KMS-11 (cell line): ENCODE measurements around the gene EEA1.

ENCODE experiments used
- H2AFZ ChIP-seq: fragments of 200-600 bp; sonication (generic); 2 replicates; pipeline ENCODE4 v1.6.1; 2016; ENCODE audit warnings: antibody characterized with exemption, mixed run types, low read depth
- H3K27ac ChIP-seq: fragments of 200-600 bp; sonication (generic); 2 replicates; pipeline ENCODE4 v1.6.1; 2016; ENCODE audit warnings: mild to moderate bottlenecking, mixed run types
- H3K27me3 ChIP-seq: fragments of 200-600 bp; sonication (generic); 2 replicates; pipeline ENCODE4 v1.6.1; 2017; ENCODE audit warnings: mild to moderate bottlenecking, low read depth, mixed run types, moderate library complexity; ENCODE audit not compliant: insufficient read depth
- H3K36me3 ChIP-seq: fragments of 200-600 bp; sonication (generic); 2 replicates; pipeline ENCODE4 v1.6.1; 2017; ENCODE audit warnings: mild to moderate bottlenecking, mixed run types; ENCODE audit not compliant: insufficient read depth
- H3K4me1 ChIP-seq: fragments of 200-600 bp; sonication (generic); 2 replicates; pipeline ENCODE4 v1.6.1; 2016; ENCODE audit warnings: mild to moderate bottlenecking, low read depth, mixed run types; ENCODE audit not compliant: poor library complexity, severe bottlenecking
- H3K4me2 ChIP-seq: fragments of 200-600 bp; sonication (generic); 2 replicates; pipeline ENCODE4 v1.7.0; 2016; ENCODE audit warnings: mild to moderate bottlenecking, mixed run types
- H3K4me3 ChIP-seq: fragments of 200-600 bp; sonication (generic); IDR thresholded peaks from 2 replicates; pipeline ENCODE4 v1.6.1; 2017; ENCODE audit warnings: low read depth, low read length, mixed read lengths; ENCODE audit not compliant: insufficient read depth
- H3K79me2 ChIP-seq: fragments of 200-600 bp; sonication (generic); 2 replicates; pipeline ENCODE4 v1.6.1; 2016; ENCODE audit warnings: low read depth, mixed run types; ENCODE audit not compliant: insufficient read depth
- H3K9ac ChIP-seq: fragments of 200-600 bp; sonication (generic); 2 replicates; pipeline ENCODE4 v1.6.1; 2016; ENCODE audit warnings: mild to moderate bottlenecking, mixed run types
- H4K20me1 ChIP-seq: fragments of 200-600 bp; sonication (generic); 2 replicates; pipeline ENCODE4 v1.6.1; 2016; ENCODE audit warnings: mild to moderate bottlenecking, mixed run types; ENCODE audit not compliant: insufficient read depth
- CTCF ChIP-seq: fragments of 200-600 bp; sonication (generic); conservative IDR thresholded peaks from 2 replicates; pipeline ENCODE4 v1.6.1; 2017; ENCODE audit warnings: low read depth, mild to moderate bottlenecking, antibody characterized with exemption, low read length, moderate library complexity, mixed read lengths

EEA1 gene

GRCh38 chr12:92739113-92739512, 190.0 kb downstream of the EEA1 start:
- no peaks in the 10 kb centered on the region for H3K79me2 ChIP-seq
- H3K36me3 ChIP-seq: no peaks in the 10 kb centered on the region
- H2AFZ ChIP-seq: no peak overlapping the region
- H4K20me1 ChIP-seq: no peaks in the 10 kb centered on the region
- H3K4me2 ChIP-seq: no peak overlapping the region
- no peaks in the 10 kb centered on the region for H3K4me1 ChIP-seq
- no peak overlapping the region for H3K27ac ChIP-seq
- TF ChIP-seq CTCF: no peak
- H3K4me3 ChIP-seq: no peak overlapping the region
- no peaks in the 10 kb centered on the region for H3K27me3 ChIP-seq
- H3K9ac ChIP-seq: no peak overlapping the region

DNA sequence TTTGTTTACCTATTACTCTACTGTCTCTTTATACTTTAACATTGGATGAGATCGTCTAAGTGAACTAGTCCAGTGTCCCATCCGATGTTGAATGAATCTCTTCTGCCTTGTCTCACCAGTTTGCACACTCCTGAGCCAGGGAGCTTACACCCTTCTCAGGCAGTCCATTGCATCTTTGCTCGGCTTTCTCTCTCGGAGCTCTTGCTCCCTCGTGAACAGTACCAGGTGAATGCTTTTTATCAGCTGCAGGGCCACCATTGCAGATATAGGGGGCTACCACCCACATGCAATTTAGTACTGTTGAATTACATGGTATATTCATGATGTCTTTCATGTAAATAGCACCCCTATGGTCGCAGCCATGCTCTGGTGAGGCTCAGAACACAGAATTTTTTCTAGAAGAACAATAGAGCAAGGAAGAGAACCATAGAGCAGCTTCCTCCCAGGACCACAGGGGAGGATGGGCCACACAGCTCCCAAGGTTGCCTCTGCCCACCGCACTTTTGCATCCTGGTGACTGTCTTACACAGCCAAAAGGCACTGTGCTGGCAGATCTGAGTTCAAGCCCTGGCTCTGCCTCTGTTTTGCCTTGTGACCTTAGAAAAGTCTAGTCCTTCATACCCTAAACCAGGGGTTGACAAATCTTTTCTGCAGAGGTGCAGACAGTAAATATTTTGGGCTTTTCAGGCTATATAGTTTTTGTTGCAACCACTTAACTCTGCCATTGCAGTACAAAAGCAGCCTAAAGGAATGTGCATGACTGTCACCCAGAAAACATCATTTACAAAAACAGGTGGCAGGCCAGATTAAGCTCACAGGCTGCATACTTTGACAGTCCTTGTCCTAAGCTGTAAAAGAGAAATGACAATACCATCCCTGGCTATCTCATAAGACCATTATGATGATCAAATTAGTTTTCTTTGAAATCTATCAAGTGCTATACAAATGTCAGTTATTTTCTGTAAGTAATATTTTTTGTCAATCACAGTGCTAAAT, 190.9 kb downstream of the EEA1 start:
- no peak for TF ChIP-seq CTCF
- Histone ChIP-seq H3K36me3 (no peaks in the 10 kb centered on the region), H3K4me1 (no peaks in the 10 kb centered on the region), H3K4me2 (no peak overlapping the region), H3K79me2 (no peaks in the 10 kb centered on the region), H3K4me3 (no peak overlapping the region), H2AFZ (no peak overlapping the region), H4K20me1 (no peaks in the 10 kb centered on the region), H3K27ac (no peak overlapping the region), H3K9ac (no peak overlapping the region), H3K27me3 (no peaks in the 10 kb centered on the region)

DNA sequence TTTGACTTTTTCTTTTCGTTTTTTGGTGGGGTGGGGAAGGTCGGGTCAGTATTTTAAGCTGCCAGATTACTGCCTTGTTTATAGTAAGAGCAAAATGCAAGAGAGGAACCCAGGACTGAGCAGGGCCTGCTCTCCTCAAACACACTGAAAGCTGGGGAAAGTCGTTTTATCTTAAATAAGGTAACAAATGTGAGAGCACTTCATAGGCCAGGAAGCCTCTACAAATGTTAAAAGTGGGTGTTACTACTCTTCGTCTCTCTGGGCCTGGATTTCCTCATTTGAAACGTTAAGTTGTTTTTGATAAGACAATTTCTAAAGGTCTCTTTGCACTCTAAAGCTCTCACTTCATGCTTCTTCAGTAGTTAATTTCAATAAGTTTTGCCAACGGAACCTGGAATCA, 192.5 kb downstream of the EEA1 start:
- no peaks in the 10 kb centered on the region for H3K79me2 ChIP-seq
- no peak overlapping the region for H2AFZ ChIP-seq
- no peak for TF ChIP-seq CTCF
- H3K27me3 ChIP-seq: no peaks in the 10 kb centered on the region
- H3K9ac ChIP-seq: no peak overlapping the region
- H3K4me1 ChIP-seq: no peaks in the 10 kb centered on the region
- H3K27ac ChIP-seq: no peak overlapping the region
- no peaks in the 10 kb centered on the region for H4K20me1 ChIP-seq
- H3K4me2 ChIP-seq: no peak overlapping the region
- H3K4me3 ChIP-seq: no peak overlapping the region
- H3K36me3 ChIP-seq: no peaks in the 10 kb centered on the region

GRCh38 chr12:92735131-92735721, 193.9 kb downstream of the EEA1 start:
- Histone ChIP-seq H3K27me3 (no peaks in the 10 kb centered on the region), H3K79me2 (no peaks in the 10 kb centered on the region), H3K27ac (no peak overlapping the region), H3K4me2 (no peak overlapping the region), H3K36me3 (no peaks in the 10 kb centered on the region), H3K9ac (no peak overlapping the region), H4K20me1 (no peaks in the 10 kb centered on the region), H3K4me3 (no peak overlapping the region), H3K4me1 (no peaks in the 10 kb centered on the region), H2AFZ (no peak overlapping the region)
- TF ChIP-seq CTCF: no peak
